Measurements from ENCODE around the gene TMED4. TPM values are rescaled to one million over a fixed set of nuclear protein-coding genes. Genes with fewer than 3 reads are reported as not detected.

Gene TMED4
- total and polyA plus RNA-seq, 2 of the 13 experiments (the other 11 are each of a cell fraction or from before 2014, with no cell fraction given), result 81.4 to 109 TPM

DNA sequence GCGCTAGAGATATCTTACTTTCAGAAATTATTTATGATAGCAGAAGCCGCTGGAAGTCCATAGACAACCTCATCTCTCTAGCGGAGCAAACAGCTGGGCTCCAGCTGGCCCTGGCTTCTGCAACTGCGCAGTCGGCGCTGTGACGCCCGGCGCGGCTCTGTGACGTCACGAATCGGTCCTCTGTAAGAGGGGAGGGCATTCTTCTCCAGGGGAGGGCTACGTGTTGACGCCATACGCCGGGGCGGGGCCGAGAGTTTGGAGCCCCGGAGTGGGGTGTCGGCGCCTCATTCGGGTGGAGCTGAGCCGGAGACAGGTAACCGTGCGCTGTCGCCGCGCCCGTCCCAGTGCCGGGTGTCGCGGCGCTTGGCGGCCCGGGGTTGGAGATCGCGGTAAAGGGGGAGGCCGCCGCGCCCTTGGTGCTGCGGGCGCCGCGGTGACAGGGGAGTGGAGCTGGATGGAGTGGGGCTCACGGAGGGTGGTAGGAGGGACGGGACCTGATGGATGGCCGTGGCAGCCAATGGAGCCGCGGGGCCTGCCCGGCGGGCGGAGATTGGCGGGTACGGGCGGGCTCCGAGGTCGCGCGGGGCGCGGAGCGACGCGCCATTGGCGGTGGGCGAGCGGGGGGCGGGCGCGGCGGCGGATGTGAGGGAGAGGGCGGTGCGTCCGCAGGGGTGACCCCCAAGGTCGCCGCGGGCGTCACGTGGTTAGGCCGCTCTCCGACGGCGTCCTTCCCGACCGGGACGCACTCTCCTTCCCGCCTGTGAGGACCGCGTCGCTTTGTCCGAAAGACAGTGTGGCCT lies 24.5 kb upstream of the TMED4 start, which contains the start of gene OGDH (continued):
- TF ChIP-seq ZC3H13 (CRISPR knock-in tag; IDR thresholded peaks at IDR 0.05) (peak; percentile 62; the same call in 1 of the 2 replicates), HNF4G (IDR thresholded peaks at IDR 0.05; ENCODE audit: borderline replicate concordance, low read depth, low read length) (no peak), HNF4G (CRISPR knock-in tag; IDR thresholded peaks at IDR 0.05; ENCODE audit: borderline replicate concordance, low read depth) (0 out of 2 replicates have a peak, but pooled peaks have one; percentile 39), YY1 (IDR thresholded peaks at IDR 0.05; ENCODE audit: insufficient read depth, insufficient replicate concordance, low read depth, low read length) (no peak), MTA1 (CRISPR knock-in tag; IDR thresholded peaks at IDR 0.05; ENCODE audit: borderline replicate concordance) (no peak; the same call in 1 of the 2 replicates), ZNF724P (CRISPR knock-in tag; IDR thresholded peaks at IDR 0.05; ENCODE audit: borderline replicate concordance) (0 out of 2 replicates have a peak, but pooled peaks have one; percentile 52), ELF4 (CRISPR knock-in tag; IDR thresholded peaks at IDR 0.05; ENCODE audit: borderline replicate concordance) (no peak; the same call in 1 of the 2 replicates), SAP130 (CRISPR knock-in tag; IDR thresholded peaks at IDR 0.05; ENCODE audit: low read depth) (peak; percentile 98), ZNF891 (CRISPR knock-in tag; IDR thresholded peaks at IDR 0.05) (peak; percentile 78), TBX3 (IDR thresholded peaks at IDR 0.05; ENCODE audit: borderline replicate concordance) (peak; percentile 37), ZNF253 (CRISPR knock-in tag; IDR thresholded peaks at IDR 0.05; ENCODE audit: borderline replicate concordance) (no peak), LCORL (IDR thresholded peaks at IDR 0.05) (no peak), LCORL (CRISPR knock-in tag; IDR thresholded peaks at IDR 0.05) (peak; percentile 36; the same call in 1 of the 2 replicates), ZNF746 (CRISPR knock-in tag; IDR thresholded peaks at IDR 0.05) (peak; percentile 77), PHF5A (CRISPR knock-in tag; IDR thresholded peaks at IDR 0.05; ENCODE audit: low read depth, unreplicated experiment) (no peak), POLR2AphosphoS5 (IDR thresholded peaks at IDR 0.05; ENCODE audit: low read depth, low read length) (peak; percentile 86)
- TF ChIP-seq, protein P1, sequence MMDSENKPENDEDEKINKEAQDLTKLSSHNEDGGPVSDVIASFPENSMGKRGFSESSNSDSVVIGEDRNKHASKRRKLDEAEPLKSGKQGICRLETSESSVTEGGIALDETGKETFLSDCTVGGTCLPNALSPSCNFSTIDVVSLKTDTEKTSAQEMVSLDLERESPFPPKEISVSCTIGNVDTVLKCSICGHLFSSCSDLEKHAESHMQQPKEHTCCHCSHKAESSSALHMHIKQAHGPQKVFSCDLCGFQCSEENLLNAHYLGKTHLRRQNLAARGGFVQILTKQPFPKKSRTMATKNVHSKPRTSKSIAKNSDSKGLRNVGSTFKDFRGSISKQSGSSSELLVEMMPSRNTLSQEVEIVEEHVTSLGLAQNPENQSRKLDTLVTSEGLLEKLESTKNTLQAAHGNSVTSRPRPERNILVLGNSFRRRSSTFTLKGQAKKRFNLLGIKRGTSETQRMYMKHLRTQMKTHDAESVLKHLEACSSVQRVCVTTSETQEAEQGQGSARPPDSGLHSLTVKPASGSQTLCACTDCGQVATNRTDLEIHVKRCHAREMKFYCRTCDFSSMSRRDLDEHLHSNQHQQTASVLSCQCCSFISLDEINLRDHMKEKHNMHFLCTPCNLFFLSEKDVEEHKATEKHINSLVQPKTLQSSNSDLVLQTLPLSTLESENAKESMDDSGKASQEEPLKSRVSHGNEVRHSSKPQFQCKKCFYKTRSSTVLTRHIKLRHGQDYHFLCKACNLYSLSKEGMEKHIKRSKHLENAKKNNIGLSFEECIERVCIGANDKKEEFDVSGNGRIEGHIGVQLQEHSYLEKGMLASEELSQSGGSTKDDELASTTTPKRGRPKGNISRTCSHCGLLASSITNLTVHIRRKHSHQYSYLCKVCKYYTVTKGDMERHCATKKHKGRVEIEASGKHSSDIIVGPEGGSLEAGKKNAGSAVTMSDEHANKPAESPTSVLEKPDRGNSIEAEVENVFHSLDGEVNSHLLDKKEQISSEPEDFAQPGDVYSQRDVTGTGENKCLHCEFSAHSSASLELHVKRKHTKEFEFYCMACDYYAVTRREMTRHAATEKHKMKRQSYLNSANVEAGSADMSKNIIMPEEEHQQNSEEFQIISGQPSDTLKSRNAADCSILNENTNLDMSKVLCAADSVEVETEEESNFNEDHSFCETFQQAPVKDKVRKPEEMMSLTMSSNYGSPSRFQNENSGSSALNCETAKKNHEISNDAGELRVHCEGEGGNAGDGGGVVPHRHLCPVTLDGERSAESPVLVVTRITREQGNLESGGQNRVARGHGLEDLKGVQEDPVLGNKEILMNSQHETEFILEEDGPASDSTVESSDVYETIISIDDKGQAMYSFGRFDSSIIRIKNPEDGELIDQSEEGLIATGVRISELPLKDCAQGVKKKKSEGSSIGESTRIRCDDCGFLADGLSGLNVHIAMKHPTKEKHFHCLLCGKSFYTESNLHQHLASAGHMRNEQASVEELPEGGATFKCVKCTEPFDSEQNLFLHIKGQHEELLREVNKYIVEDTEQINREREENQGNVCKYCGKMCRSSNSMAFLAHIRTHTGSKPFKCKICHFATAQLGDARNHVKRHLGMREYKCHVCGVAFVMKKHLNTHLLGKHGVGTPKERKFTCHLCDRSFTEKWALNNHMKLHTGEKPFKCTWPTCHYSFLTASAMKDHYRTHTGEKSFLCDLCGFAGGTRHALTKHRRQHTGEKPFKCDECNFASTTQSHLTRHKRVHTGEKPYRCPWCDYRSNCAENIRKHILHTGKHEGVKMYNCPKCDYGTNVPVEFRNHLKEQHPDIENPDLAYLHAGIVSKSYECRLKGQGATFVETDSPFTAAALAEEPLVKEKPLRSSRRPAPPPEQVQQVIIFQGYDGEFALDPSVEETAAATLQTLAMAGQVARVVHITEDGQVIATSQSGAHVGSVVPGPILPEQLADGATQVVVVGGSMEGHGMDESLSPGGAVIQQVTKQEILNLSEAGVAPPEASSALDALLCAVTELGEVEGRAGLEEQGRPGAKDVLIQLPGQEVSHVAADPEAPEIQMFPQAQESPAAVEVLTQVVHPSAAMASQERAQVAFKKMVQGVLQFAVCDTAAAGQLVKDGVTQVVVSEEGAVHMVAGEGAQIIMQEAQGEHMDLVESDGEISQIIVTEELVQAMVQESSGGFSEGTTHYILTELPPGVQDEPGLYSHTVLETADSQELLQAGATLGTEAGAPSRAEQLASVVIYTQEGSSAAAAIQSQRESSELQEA (CRISPR knock-in tag; IDR thresholded peaks at IDR 0.05; ENCODE audit: not compliant biosample characterization), result peak; percentile 74
- TF ChIP-seq, protein P2, sequence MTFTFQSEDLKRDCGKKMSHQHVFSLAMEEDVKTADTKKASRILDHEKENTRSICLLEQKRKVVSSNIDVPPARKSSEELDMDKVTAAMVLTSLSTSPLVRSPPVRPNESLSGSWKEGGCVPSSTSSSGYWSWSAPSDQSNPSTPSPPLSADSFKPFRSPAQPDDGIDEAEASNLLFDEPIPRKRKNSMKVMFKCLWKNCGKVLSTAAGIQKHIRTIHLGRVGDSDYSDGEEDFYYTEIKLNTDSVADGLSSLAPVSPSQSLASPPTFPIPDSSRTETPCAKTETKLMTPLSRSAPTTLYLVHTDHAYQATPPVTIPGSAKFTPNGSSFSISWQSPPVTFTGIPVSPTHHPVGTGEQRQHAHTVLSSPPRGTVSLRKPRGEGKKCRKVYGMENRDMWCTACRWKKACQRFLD (CRISPR knock-in tag; IDR thresholded peaks at IDR 0.05; ENCODE audit: borderline replicate concordance), result peak; percentile 69; the same call in 1 of the 2 replicates
